T-helper 17 cell (primary cell): ENCODE data around the gene SOX8. TPM values are rescaled to one million over a fixed set of nuclear protein-coding genes. Genes with fewer than 3 reads are reported as not detected.

Source experiments
- ATAC-seq: fragments of 150-1000 bp; cut with Tn5 transposase; 2 replicates; pipeline ENCODE4 v1.10.0; 2021; ENCODE audit warnings: mild to moderate bottlenecking, moderate library complexity
- DNase-seq, 3 donors: peaks; one replicate each; pipeline versions ENCODE4 v3.0.0 to v3.0.0-alpha.2; 2020 to 2021
- H3K9me3 ChIP-seq: one replicate; pipeline ENCODE4 v1.7.0; 2013; ENCODE audit warnings: low read length, mild to moderate bottlenecking; ENCODE audit not compliant: control insufficient read depth, poor library complexity, severe bottlenecking
- H3K27ac Mint-ChIP-seq: one replicate; pipeline ENCODE4 v1.8.0; 2022; ENCODE audit warnings: mild to moderate bottlenecking, moderate library complexity, mixed read lengths
- H3K27me3 Mint-ChIP-seq: one replicate; pipeline ENCODE4 v1.8.0; 2022; ENCODE audit warnings: mixed read lengths
- H3K36me3 Mint-ChIP-seq: one replicate; pipeline ENCODE4 v1.8.0; 2022; ENCODE audit warnings: low read depth, mixed read lengths
- H3K4me1 Mint-ChIP-seq: one replicate; pipeline ENCODE4 v1.8.0; 2022; ENCODE audit warnings: mild to moderate bottlenecking, mixed read lengths
- H3K4me3 Mint-ChIP-seq: one replicate; pipeline ENCODE4 v1.8.0; 2022; ENCODE audit warnings: mild to moderate bottlenecking, moderate library complexity, mixed read lengths
- total RNA-seq, 4 donors: library from RNA in 2 of 4; stranded (reverse) in 2 of 4; gene quantifications; one replicate each; pipeline ENCODE4 v1.2.3 and lab custom pipeline; 2022 to 2026

SOX8 gene
- total RNA-seq, 2 donors from 2014 or later: 1.1 to 3.1 TPM

DNA sequence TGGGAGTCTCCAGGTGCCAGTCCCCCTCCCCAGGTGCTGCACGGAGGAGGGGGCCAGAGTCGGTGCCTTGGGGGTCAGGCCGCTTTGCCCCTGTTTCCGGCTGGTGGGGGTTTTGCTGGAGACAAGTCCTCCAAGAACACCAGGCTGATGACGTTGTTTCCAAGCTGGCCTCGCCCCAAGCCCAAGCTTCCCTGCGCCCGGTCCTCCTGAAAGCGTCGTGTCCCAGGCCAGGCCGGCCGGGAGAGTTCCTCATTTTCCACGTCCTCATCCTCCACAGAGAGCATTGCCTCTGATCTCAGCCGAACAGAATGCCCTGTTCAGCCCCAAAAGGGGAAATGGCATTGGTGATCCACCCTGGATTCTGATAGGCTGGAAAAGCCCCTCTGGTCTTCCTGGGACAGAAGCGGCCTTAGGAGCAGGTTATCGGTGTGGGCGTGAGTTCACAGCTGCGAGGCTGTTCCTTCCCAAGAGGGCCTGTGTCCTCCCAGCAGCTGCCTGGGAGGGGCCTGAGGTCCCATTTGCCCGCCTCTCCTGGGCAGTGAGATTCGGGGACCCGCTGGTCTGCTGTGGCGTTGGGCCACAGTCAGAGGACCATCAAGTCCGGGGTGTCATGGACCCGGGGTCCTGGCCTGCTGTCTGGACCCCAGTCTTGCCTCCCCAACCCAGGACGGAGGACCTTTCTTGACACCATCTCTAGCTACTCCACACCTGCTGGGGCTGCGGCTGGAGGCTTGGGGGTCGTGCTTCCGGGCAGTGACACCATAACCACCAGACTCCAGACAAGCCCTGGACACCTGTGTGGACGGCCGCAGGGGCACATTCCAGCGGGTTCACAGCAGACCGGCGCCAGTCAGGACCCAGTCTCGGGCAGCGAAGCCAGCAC, 7.1 kb downstream of the SOX8 start:
- H3K27me3 Mint-ChIP-seq: no peaks in the 10 kb centered on the region
- no peak for DNase-seq
- H3K27ac Mint-ChIP-seq: no peak overlapping the region

DNA sequence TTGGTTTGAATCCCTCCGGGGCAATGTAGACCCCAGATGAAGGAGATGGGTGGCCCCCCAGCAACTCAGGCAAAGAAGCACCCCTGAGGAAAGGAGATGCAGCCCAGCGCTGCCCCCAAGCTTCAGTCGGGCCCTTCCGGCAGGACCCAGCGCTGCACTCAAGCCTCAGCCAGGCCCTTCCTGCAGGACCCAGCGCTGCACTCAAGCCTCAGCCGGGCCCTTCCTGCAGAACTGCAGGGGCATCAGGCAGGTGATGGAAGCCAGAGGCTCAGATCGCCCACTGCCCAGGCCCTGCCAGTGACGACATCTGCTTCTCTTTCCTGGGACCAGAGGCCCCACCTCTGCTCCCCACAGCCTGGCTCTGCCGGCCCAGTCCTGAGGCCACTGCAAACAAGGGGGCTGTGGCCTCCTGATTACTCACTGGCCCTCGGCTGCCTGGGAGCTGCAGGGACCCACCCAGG, 7.8 kb downstream of the SOX8 start:
- no peak for ATAC-seq
- no peak overlapping the region for H3K4me3 Mint-ChIP-seq

More for the DNA sequence above, 7.1 kb downstream of the SOX8 start:
- H3K9me3 ChIP-seq: no peaks in the 10 kb centered on the region
- Mint-ChIP-seq H3K36me3 (no peaks in the 10 kb centered on the region), H3K4me1 (peaks cover 3% of the 10 kb centered on the region), H3K4me3 (no peak overlapping the region)
- no peak for ATAC-seq

DNA sequence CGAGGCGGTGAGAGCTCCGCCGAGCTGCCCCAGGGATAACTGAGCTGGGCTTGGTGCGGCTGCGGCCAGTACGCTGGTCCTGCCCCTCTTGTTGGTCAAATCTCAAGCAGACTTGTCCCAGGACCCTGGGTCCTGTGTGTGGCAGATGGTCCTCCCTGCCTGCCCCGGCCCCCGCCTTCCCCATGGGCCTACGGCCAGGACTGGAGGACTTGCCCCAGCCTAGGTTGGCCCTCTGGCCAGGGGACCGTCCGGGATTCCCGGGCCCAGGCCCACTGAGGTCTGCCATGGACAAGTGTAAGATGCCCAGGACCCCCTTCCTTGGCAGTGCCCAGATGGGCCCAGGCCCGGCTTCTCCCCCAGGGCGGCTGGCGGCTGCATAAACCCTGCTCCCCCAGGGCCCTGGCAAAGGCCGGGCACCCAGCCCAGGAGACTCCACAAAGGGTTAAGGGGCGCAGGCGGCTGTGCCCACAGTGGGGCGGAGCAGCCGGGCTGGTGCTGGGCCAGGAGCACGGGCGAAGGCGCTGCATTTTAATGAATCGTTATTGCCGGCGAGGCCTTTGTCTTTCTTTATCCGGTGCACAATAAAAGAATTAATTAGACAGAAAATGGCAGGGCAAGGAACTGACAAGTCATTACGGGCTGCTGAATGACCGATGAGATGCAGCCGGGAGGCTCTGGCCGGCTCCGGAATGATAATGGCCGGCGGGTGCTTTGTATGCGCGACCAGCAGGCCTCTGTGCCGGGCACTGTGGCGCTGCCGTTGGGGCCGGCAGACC, 9.1 kb downstream of the SOX8 start:
- no peak overlapping the region for H3K4me3 Mint-ChIP-seq
- peaks cover 3% of the 10 kb centered on the region for H3K36me3 Mint-ChIP-seq
- H3K27ac Mint-ChIP-seq: no peak overlapping the region
- no peaks in the 10 kb centered on the region for H3K9me3 ChIP-seq
- H3K4me1 Mint-ChIP-seq: peaks cover 12% of the 10 kb centered on the region
- H3K27me3 Mint-ChIP-seq: no peaks in the 10 kb centered on the region
- ATAC-seq (no peak), DNase-seq (no peak)

More for the DNA sequence above, 7.8 kb downstream of the SOX8 start:
- H3K27ac Mint-ChIP-seq: no peak overlapping the region
- no peak for DNase-seq
- H3K4me1 Mint-ChIP-seq: peaks cover 3% of the 10 kb centered on the region
- no peaks in the 10 kb centered on the region for H3K9me3 ChIP-seq
- H3K27me3 Mint-ChIP-seq: no peaks in the 10 kb centered on the region
- no peaks in the 10 kb centered on the region for H3K36me3 Mint-ChIP-seq

DNA sequence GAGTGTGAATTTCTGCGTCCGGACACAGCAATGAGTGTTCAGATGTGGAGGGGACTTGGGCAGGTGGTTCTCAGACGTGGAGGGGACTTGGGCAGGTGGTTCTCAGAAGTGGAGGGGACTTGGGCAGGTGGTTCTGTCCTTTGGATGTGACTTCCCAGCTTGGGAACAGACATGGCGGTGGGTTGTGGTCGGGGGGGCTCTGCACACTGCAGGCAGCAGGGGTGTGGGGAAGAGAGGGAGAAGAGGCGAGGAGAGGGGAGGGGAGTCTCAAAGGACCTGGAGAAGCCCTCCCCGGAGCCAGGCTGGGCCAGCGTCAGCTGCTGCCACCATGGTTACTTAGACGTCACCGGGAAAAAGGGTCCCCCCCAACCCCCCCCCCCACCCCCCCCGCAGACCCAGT, 9.8 kb downstream of the SOX8 start:
- no peak overlapping the region for H3K4me3 Mint-ChIP-seq
- ATAC-seq: no peak
- H3K27me3 Mint-ChIP-seq: no peaks in the 10 kb centered on the region
- H3K4me1 Mint-ChIP-seq: peaks cover 18% of the 10 kb centered on the region
- no peak for DNase-seq
- H3K36me3 Mint-ChIP-seq: peaks cover 3% of the 10 kb centered on the region
- H3K9me3 ChIP-seq: no peaks in the 10 kb centered on the region
- no peak overlapping the region for H3K27ac Mint-ChIP-seq

DNA sequence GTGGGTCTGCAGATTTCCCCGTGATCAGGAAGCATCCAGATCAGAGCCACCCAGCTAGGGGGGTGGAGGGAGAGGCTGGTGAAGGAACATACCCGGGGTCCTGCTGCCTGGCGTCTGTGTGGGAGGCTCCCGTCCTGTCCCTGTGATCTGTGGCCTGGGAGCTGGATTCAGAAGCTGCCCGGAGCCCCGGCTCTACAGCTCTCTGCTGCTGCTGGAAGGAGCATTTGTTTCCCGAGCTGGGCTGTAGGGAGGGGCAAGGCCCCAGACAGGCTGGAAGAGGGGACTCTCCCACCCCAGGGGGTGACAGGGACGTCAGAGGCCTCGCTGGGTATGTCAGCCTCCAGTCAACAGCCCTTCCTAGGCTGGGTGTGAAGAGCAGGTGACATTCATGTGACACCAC, 10.2 kb downstream of the SOX8 start:
- H3K27me3 Mint-ChIP-seq: no peaks in the 10 kb centered on the region
- no peaks in the 10 kb centered on the region for H3K9me3 ChIP-seq
- DNase-seq (no peak), ATAC-seq (no peak)
- peaks cover 3% of the 10 kb centered on the region for H3K36me3 Mint-ChIP-seq
- peaks cover 22% of the 10 kb centered on the region for H3K4me1 Mint-ChIP-seq
- H3K4me3 Mint-ChIP-seq: no peak overlapping the region
- no peak overlapping the region for H3K27ac Mint-ChIP-seq

DNA sequence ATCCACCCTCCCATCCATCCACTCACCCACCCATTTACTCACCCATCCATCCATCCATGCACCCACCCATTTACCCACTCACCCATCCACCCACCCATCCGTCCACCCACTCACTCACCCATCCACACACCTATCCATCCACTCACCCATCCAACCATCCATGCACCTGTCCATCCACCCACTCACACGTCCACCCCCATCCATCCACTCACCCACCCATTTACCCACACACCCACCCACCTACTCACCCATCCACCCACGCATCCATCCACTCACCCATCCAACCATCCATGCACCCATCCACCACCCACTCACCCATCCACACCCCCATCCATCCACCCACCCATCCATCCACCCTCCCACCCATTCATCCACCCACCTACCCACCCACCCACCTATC, 12.2 kb downstream of the SOX8 start:
- no peak overlapping the region for H3K4me3 Mint-ChIP-seq
- peaks cover 3% of the 10 kb centered on the region for H3K36me3 Mint-ChIP-seq
- ATAC-seq (no peak), DNase-seq (no peak)
- no peak overlapping the region for H3K27ac Mint-ChIP-seq
- no peaks in the 10 kb centered on the region for H3K27me3 Mint-ChIP-seq
- peaks cover 32% of the 10 kb centered on the region for H3K4me1 Mint-ChIP-seq
- H3K9me3 ChIP-seq: no peaks in the 10 kb centered on the region

DNA sequence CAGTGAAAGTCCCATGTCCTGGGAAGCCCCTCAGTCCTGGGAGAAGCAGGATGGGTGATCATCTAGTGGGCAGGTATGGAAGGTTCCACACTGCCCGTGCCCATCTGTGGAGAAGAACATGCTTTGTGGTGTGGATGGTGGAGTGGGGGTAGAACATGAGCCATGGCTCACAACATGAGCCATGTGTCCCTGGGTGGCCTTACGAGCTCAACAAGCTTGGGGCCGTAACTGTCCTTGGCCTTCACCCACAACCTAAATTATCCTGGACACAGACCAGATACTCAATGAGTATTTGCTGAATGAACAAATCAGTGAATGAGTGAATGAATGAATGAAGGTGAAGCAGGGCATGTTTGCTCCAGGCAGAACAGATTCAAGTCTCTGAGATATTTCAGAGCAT, 13.5 kb downstream of the SOX8 start:
- Mint-ChIP-seq H3K4me3 (no peak overlapping the region), H3K36me3 (peaks cover 3% of the 10 kb centered on the region), H3K27me3 (no peaks in the 10 kb centered on the region), H3K4me1 (peaks cover 36% of the 10 kb centered on the region), H3K27ac (peak overlapping the region; percentile 56)
- no peaks in the 10 kb centered on the region for H3K9me3 ChIP-seq
- DNase-seq (no peak), ATAC-seq (no peak)

DNA sequence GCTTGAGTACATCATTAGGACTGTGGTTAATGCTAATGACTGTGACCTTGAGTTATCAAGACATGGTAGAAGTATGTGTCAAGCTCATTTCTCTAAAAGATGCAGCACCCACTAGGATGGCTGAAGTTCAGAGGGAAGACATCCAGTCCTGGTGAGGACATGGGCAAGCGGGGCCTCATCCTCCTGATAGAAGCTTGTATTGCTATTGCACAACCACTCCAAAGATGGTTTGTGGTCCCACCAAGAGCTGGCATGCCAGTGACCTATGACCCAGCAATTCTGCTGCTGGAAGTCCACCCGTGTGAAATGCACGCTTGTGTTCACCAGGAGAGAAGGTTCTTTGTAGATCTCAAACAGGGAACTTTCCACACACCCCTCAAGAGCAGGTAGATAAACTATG, 14.2 kb downstream of the SOX8 start:
- Mint-ChIP-seq H3K27me3 (no peaks in the 10 kb centered on the region), H3K36me3 (peaks cover 3% of the 10 kb centered on the region), H3K27ac (peak overlapping the region; percentile 86), H3K4me1 (peaks cover 36% of the 10 kb centered on the region), H3K4me3 (peak overlapping the region; percentile 93)
- H3K9me3 ChIP-seq: no peaks in the 10 kb centered on the region
- DNase-seq (no peak), ATAC-seq (no peak)

DNA sequence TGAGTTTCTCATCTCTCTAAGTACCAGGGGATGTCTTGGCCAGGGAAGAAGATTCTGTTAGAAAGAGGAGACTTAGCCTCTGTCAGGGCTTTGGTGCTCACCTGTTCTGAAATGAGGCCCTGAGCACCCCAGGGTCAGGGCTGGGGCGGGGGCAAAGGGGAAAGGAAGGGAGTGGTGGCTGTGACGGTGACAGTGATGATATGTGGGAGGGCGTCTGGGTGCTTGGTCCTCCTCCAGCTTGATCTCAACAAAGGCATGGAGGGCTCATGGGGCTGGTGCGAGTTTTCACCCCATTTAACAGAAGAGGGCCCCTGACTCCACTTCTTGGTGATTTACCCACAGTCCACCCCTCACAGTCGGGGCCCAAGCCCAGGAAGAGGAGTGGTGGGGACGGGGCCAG, 15.1 kb downstream of the SOX8 start:
- Mint-ChIP-seq H3K27me3 (no peaks in the 10 kb centered on the region), H3K36me3 (peaks cover 3% of the 10 kb centered on the region), H3K4me1 (peaks cover 35% of the 10 kb centered on the region), H3K4me3 (peak overlapping the region; percentile 93), H3K27ac (peak overlapping the region; percentile 86)
- no peak for DNase-seq
- ATAC-seq: peak; percentile 67
- H3K9me3 ChIP-seq: no peaks in the 10 kb centered on the region

DNA sequence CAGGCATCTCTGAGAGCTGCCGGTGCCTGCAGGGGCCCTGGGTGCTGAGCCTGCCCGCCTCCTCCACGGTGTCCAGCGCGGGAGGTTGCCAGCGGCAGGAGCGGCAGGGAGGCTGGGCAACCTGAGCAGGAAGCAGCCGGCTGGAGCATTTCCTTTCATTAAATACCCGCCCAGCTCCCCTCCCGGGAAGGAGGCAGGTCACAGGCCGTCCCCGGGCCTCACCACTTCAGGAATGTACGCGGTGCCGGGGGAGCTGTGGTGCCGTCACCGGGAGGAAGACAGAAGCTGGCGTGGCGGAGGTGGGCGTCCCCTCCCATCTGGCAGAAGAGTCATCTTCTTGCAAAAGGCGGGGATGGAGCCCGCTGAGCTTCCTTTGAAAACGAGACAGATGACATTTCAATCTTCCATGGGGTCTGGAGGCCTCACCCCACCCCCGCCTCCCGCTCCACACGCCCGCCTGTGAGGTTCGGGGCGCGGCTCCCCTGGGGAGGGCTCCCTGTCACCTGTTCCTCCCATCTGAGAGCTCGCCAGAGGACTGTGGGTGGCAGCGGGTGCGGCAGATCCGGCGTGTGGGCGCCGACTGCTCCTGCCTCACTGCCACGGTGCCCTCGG, 16.0 kb downstream of the SOX8 start:
- peak overlapping the region; percentile 86 for H3K27ac Mint-ChIP-seq
- H3K9me3 ChIP-seq: no peaks in the 10 kb centered on the region
- DNase-seq: peak in 2 of 3 donors; percentile 47 to 53
- peak overlapping the region; percentile 93 for H3K4me3 Mint-ChIP-seq
- peak; percentile 82 for ATAC-seq
- peaks cover 3% of the 10 kb centered on the region for H3K36me3 Mint-ChIP-seq
- H3K27me3 Mint-ChIP-seq: no peaks in the 10 kb centered on the region
- peaks cover 35% of the 10 kb centered on the region for H3K4me1 Mint-ChIP-seq

DNA sequence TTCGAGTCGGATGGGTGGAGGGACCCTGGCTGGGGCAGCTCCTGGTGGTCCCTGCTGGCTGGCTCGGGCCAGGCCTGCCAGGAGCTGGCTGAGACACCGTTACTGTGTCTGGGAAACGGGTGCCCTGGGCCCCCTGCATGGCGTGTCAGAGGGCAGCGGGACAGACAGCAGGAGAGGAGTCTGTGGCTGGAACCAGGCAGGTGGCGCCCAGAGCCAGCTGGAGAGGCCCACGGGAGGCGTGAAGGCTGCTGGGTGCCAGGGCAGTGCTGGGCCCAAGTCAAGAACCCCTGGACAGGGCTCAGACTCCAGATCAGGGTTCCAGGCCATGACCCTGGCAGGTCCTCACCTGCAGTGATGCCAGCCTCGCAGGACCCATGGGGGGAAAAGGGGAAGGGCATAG, 16.6 kb downstream of the SOX8 start:
- no peak for DNase-seq
- Mint-ChIP-seq H3K4me1 (peaks cover 40% of the 10 kb centered on the region), H3K27me3 (no peaks in the 10 kb centered on the region), H3K36me3 (peaks cover 3% of the 10 kb centered on the region), H3K4me3 (peak overlapping the region; percentile 93), H3K27ac (peak overlapping the region; percentile 86)
- ATAC-seq: peak; percentile 5
- H3K9me3 ChIP-seq: no peaks in the 10 kb centered on the region

DNA sequence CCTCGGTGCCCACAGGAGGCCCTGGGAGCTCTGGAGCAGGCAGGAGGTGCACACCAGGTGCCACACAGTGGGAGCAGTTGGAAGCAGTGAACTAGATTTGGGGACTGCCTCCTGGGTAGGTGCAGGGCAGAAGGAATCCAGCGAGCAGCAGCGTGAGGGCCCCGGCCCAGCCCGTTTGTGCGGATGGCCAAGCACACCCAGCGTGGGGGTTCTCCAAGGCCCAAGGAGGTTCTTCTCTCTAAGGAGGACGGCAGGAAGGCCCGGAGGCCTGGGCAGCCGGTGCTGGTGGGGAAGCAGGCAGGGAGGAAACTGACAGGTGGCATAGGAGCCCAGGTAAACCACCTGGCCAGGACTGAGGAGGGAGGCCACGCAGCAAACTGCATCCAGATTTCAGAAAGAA, 17.0 kb downstream of the SOX8 start:
- no peaks in the 10 kb centered on the region for H3K9me3 ChIP-seq
- peaks cover 3% of the 10 kb centered on the region for H3K36me3 Mint-ChIP-seq
- peaks cover 40% of the 10 kb centered on the region for H3K4me1 Mint-ChIP-seq
- ATAC-seq: no peak
- H3K4me3 Mint-ChIP-seq: peak overlapping the region; percentile 93
- peak overlapping the region; percentile 86 for H3K27ac Mint-ChIP-seq
- H3K27me3 Mint-ChIP-seq: no peaks in the 10 kb centered on the region
- no peak for DNase-seq

DNA sequence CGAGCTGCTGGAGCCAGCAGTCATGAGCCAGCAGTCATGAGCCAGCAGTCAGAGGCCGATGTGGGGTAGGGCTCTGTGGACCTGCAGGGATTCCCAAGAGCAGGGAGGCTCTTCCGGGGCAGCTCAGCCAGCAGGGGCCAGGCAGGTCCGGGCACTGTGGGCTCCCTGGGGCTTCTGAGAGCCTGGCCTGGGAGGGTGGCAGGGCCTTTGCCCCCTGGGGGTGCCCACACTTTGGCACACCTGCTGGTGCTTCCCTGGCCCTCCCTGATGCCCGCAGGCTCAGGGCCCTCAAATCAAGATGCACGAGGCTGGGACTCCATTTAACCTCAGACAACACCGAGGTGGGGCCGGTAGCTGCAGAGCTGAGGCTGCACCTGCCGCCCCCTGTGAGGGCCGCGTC, 18.1 kb downstream of the SOX8 start:
- peaks cover 3% of the 10 kb centered on the region for H3K36me3 Mint-ChIP-seq
- DNase-seq: no peak
- ATAC-seq: no peak
- H3K9me3 ChIP-seq: no peaks in the 10 kb centered on the region
- H3K4me1 Mint-ChIP-seq: peaks cover 44% of the 10 kb centered on the region
- H3K27ac Mint-ChIP-seq: no peak overlapping the region
- H3K27me3 Mint-ChIP-seq: no peaks in the 10 kb centered on the region
- peak overlapping the region; percentile 69 for H3K4me3 Mint-ChIP-seq
